K562 (cell line): ENCODE data around the gene SEC24C. TPM values are rescaled to one million over a fixed set of nuclear protein-coding genes. Genes with fewer than 3 reads are reported as not detected.

Experiments used
- DIDO1 ChIP-seq: fragments of 450-650 bp; IDR thresholded peaks from 2 replicates; pipeline ENCODE4 v1.6.1; 2016; ENCODE audit warnings: low read depth, missing biosample characterization, missing genetic modification characterization
- E2F3 ChIP-seq: fragments of 250-450 bp; sonication (Bioruptor Pico); IDR thresholded peaks from 2 replicates; pipeline ENCODE4 v1.4.0; 2020; ENCODE audit warnings: mild to moderate bottlenecking
- KAT2B ChIP-seq: IDR thresholded peaks from one replicate; pipeline ENCODE4 v1.6.1; 2012; ENCODE audit warnings: low read depth, mild to moderate bottlenecking, control low read depth, inconsistent platforms, low read length, moderate library complexity
- KDM1A ChIP-seq, 2 experiments: fragments of 450-650 bp; IDR thresholded peaks; 2 replicates each; pipeline ENCODE4 v1.6.1; 2016; ENCODE audit warnings: mild to moderate bottlenecking in 2 of 2
- MTA3 ChIP-seq: fragments of 450-650 bp; formaldehyde crosslinking; IDR thresholded peaks from 2 replicates; pipeline ENCODE4 v1.6.1; 2017; ENCODE audit warnings: mild to moderate bottlenecking, borderline replicate concordance
- NCOR1 ChIP-seq: fragments of 450-650 bp; IDR thresholded peaks from 2 replicates; pipeline ENCODE4 v1.6.1; 2016; ENCODE audit warnings: mild to moderate bottlenecking, moderate library complexity
- PRMT5 ChIP-seq: sonication (generic); formaldehyde crosslinking; IDR thresholded peaks from 2 replicates; pipeline ENCODE4 v1.5.0; 2020; ENCODE audit warnings: missing genetic modification reagents
- RBM22 ChIP-seq: fragments of 200-400 bp; formaldehyde crosslinking; IDR thresholded peaks from 2 replicates; pipeline ENCODE4 v1.6.1; 2018; ENCODE audit warnings: low read length, low read depth; ENCODE audit not compliant: poor library complexity, severe bottlenecking
- TEAD2 ChIP-seq: fragments of 450-650 bp; IDR thresholded peaks from 2 replicates; pipeline ENCODE4 v1.6.1; 2016; ENCODE audit warnings: missing genetic modification characterization, control low read depth, missing compliant biosample characterization
- ZNF431 ChIP-seq: sonication (generic); formaldehyde crosslinking; IDR thresholded peaks from 2 replicates; pipeline ENCODE4 v1.8.0; 2022; ENCODE audit warnings: mild to moderate bottlenecking, missing genetic modification reagents
- ZNF785 ChIP-seq: fragments of 250-450 bp; sonication (Bioruptor Pico); IDR thresholded peaks from 2 replicates; pipeline ENCODE4 v1.4.0; 2020; ENCODE audit warnings: mild to moderate bottlenecking
- polyA plus RNA-seq, 8 experiments: library from polyadenylated mRNA; depleted of rRNA in 4 of 8; stranded (reverse) in 5 of 8; unstranded in 3 of 8; fragments of >200 nt; fragmentation: Nextera tagmentation in 2 of 8; fragmentation: Illumina TruSeq in 1 of 8; extraction: Ambion mirVana in 2 of 8; extraction: Trizol in 1 of 8; gene quantifications; 2 replicates each; pipeline versions ENCODE4 v1.2.1 to v1.2.3, GENCODE V29; 2011 to 2014; ENCODE audit warnings: inconsistent platforms in 1 of 8, missing spikeins in 1 of 8
- total RNA-seq, 7 experiments: library from RNA; depleted of rRNA in 6 of 7; stranded (reverse); fragments of >200 nt in 6 of 7; fragmentation: Illumina TruSeq in 2 of 7; extraction: Trizol in 2 of 7; gene quantifications; 2 replicates each; pipeline versions ENCODE4 v1.2.1 to v1.2.3, GENCODE V29; 2011 to 2021; ENCODE audit warnings: low replicate concordance in 1 of 7
- TF ChIP-seq, protein P1 (sequence below): sonication (generic); formaldehyde crosslinking; IDR thresholded peaks from 2 replicates; pipeline ENCODE4 v1.8.1; 2022; ENCODE audit warnings: missing genetic modification reagents
- TF ChIP-seq, protein P2 (sequence below): fragments of 250-450 bp; sonication (Bioruptor Pico); IDR thresholded peaks from 2 replicates; pipeline ENCODE4 v1.5.0; 2020; ENCODE audit warnings: mild to moderate bottlenecking
- TF ChIP-seq, protein P3 (sequence below): sonication (generic); formaldehyde crosslinking; IDR thresholded peaks from 2 replicates; pipeline ENCODE4 v1.8.0; 2022; ENCODE audit warnings: mild to moderate bottlenecking, missing genetic modification reagents
- TF ChIP-seq, protein P4 (sequence below), 2 experiments: fragments of 450-650 bp in 1 of 2; sonication (generic) in 1 of 2; formaldehyde crosslinking in 1 of 2; IDR thresholded peaks; 2 replicates each; pipeline versions ENCODE4 v1.7.1 to v1.9.0; 2016 to 2022; ENCODE audit warnings: inconsistent platforms in 1 of 2, mild to moderate bottlenecking in 1 of 2, missing genetic modification reagents in 1 of 2

Gene SEC24C
- total and polyA plus RNA-seq, 9 of the 15 experiments (the other 6 are each of a cell fraction or from before 2014, with no cell fraction given), result 19.0 to 115 (median 70.5) TPM

DNA sequence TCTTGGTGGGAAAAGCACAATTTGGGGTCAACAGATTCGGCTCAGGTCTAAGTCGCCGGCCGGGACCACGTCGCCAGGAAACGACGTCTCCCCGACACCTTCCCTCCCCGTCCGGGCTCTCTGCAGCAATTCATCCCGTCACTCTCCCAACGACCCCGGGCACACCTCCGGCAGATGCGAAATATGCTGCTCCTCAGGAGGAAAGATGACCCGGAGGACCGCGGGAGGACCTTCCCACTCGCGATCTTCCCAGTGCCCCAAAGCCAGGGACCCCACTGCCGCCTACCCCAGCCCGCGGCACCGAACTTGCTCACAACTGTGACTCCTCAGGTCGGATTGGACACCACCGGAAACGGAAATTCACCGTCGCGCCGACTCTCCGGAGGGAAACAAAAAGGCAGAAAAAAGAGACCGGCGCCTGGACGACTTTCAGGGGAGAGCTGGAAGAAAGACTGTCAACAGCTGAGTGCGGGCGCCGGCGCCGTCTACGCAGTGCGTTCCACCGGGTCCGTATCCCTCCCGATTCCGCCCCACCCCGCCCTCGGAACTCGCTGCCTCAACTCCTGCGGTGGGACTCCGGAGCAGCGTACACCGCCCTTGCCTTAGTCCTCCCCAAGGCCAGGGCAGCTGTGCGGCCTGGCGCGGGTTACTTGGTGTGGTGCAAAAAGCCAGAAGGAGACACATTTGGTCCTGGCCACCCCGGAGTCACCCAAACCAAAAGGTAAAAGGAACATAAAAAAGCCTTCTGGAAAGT is 13.8 kb upstream of the SEC24C start (continued):
- TF ChIP-seq, protein P1, sequence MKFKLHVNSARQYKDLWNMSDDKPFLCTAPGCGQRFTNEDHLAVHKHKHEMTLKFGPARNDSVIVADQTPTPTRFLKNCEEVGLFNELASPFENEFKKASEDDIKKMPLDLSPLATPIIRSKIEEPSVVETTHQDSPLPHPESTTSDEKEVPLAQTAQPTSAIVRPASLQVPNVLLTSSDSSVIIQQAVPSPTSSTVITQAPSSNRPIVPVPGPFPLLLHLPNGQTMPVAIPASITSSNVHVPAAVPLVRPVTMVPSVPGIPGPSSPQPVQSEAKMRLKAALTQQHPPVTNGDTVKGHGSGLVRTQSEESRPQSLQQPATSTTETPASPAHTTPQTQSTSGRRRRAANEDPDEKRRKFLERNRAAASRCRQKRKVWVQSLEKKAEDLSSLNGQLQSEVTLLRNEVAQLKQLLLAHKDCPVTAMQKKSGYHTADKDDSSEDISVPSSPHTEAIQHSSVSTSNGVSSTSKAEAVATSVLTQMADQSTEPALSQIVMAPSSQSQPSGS (CRISPR knock-in tag), result no peak
- TF ChIP-seq DIDO1 (tag) (peak; percentile 97), RBM22 (no peak), KDM1A (IDR thresholded peaks at IDR 0.05) (no peak), E2F3 (no peak), KAT2B (no peak), PRMT5 (CRISPR knock-in tag) (no peak), NCOR1 (peak; percentile 56), MTA3 (0 out of 2 replicates have a peak, but pooled peaks have one; percentile 85), ZNF785 (CRISPR knock-in tag) (no peak), ZNF431 (CRISPR knock-in tag) (0 out of 2 replicates have a peak, but pooled peaks have one; percentile 43), TEAD2 (no peak)
- TF ChIP-seq, protein P2, sequence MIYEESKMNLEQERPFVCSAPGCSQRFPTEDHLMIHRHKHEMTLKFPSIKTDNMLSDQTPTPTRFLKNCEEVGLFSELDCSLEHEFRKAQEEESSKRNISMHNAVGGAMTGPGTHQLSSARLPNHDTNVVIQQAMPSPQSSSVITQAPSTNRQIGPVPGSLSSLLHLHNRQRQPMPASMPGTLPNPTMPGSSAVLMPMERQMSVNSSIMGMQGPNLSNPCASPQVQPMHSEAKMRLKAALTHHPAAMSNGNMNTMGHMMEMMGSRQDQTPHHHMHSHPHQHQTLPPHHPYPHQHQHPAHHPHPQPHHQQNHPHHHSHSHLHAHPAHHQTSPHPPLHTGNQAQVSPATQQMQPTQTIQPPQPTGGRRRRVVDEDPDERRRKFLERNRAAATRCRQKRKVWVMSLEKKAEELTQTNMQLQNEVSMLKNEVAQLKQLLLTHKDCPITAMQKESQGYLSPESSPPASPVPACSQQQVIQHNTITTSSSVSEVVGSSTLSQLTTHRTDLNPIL (CRISPR knock-in tag), result no peak
- TF ChIP-seq, protein P3, sequence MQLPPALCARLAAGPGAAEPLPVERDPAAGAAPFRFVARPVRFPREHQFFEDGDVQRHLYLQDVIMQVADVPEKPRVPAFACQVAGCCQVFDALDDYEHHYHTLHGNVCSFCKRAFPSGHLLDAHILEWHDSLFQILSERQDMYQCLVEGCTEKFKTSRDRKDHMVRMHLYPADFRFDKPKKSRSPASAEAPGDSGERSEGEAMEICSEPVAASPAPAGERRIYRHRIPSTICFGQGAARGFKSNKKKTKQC (CRISPR knock-in tag), result peak; percentile 92
- TF ChIP-seq, protein P4, sequence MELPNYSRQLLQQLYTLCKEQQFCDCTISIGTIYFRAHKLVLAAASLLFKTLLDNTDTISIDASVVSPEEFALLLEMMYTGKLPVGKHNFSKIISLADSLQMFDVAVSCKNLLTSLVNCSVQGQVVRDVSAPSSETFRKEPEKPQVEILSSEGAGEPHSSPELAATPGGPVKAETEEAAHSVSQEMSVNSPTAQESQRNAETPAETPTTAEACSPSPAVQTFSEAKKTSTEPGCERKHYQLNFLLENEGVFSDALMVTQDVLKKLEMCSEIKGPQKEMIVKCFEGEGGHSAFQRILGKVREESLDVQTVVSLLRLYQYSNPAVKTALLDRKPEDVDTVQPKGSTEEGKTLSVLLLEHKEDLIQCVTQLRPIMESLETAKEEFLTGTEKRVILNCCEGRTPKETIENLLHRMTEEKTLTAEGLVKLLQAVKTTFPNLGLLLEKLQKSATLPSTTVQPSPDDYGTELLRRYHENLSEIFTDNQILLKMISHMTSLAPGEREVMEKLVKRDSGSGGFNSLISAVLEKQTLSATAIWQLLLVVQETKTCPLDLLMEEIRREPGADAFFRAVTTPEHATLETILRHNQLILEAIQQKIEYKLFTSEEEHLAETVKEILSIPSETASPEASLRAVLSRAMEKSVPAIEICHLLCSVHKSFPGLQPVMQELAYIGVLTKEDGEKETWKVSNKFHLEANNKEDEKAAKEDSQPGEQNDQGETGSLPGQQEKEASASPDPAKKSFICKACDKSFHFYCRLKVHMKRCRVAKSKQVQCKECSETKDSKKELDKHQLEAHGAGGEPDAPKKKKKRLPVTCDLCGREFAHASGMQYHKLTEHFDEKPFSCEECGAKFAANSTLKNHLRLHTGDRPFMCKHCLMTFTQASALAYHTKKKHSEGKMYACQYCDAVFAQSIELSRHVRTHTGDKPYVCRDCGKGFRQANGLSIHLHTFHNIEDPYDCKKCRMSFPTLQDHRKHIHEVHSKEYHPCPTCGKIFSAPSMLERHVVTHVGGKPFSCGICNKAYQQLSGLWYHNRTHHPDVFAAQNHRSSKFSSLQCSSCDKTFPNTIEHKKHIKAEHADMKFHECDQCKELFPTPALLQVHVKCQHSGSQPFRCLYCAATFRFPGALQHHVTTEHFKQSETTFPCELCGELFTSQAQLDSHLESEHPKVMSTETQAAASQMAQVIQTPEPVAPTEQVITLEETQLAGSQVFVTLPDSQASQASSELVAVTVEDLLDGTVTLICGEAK (IDR thresholded peaks at IDR 0.05), result peak; percentile 100
- TF ChIP-seq, protein P4 (CRISPR knock-in tag; IDR thresholded peaks at IDR 0.05), result no peak
